Upper lobe of right lung (tissue), 1 donor: ENCODE measurements around the gene TOR4A. TPM values are rescaled to one million over a fixed set of nuclear protein-coding genes. Genes with fewer than 3 reads are reported as not detected.
"Not testable (repeated sequence)": the region's sequence is repeated elsewhere in the genome, so short reads cannot be mapped to it uniquely, and the experiment has no call there.

Experiments
- ATAC-seq: fragments of 200-7000 bp; cut with Tn5 transposase; one replicate; pipeline ENCODE4 v1.9.1; 2020; ENCODE audit warnings: mild to moderate bottlenecking, moderate library complexity
- DNase-seq: peaks from one replicate; pipeline ENCODE4 v3.0.0-alpha.2; 2020
- H3K27ac ChIP-seq: fragments of 200-600 bp; one replicate; pipeline ENCODE4 v1.8.0; 2022
- H3K27me3 ChIP-seq: fragments of 200-600 bp; one replicate; pipeline ENCODE4 v1.8.0; 2022; ENCODE audit warnings: mild to moderate bottlenecking
- H3K36me3 ChIP-seq: fragments of 200-600 bp; one replicate; pipeline ENCODE4 v1.8.0; 2022
- H3K4me1 ChIP-seq: fragments of 200-600 bp; one replicate; pipeline ENCODE4 v1.8.0; 2022
- H3K4me3 ChIP-seq: fragments of 200-600 bp; one replicate; pipeline ENCODE4 v1.8.0; 2022; ENCODE audit warnings: mild to moderate bottlenecking
- H3K9me3 ChIP-seq: fragments of 200-600 bp; one replicate; pipeline ENCODE4 v1.8.0; 2022
- CTCF ChIP-seq: fragments of 200-600 bp; IDR thresholded peaks from one replicate; pipeline ENCODE4 v1.8.0; 2022; ENCODE audit warnings: antibody characterized with exemption
- intact Hi-C: fragments of 100-400 bp; cut with DNase I; formaldehyde crosslinking; loops from one replicate; pipeline ENCODE4 v1.11.0; 2022
- total RNA-seq: library from RNA; stranded (reverse); fragmentation: NEBNext Ultra II Directional; extraction: Animal tissue kit (Norgen Biotek cat#: 25700); gene quantifications from one replicate; pipeline ENCODE4 v1.2.1, GENCODE V29; 2021
- donor health status: DM: no; HTN: yes; CAD: no; lungs with severe emphysema.

The TOR4A gene
- total RNA-seq, 1 donor from 2014 or later = 27.4 TPM

- DNase-seq = no peak
- H3K27me3 ChIP-seq = peaks cover 22% of the 10 kb centered on the region
- ATAC-seq = no peak
- TF ChIP-seq CTCF = no peak
- intact Hi-C loops = no loop called here
- H3K4me1 ChIP-seq = peaks cover 26% of the 10 kb centered on the region
- peaks cover under 1% of the 10 kb centered on the region for H3K36me3 ChIP-seq
- H3K4me3 ChIP-seq = no peak overlapping the region
- H3K9me3 ChIP-seq = no peaks in the 10 kb centered on the region
- H3K27ac ChIP-seq = no peak overlapping the region
Measured at GRCh38 chr9:137236936-137237421, 40.5 kb upstream of the TOR4A start.

- no peak for ATAC-seq
Measured at GRCh38 chr9:137237759-137238726, 39.5 kb upstream of the TOR4A start.

GRCh38 chr9:137239541-137240200 lies 37.9 kb upstream of the TOR4A start:
- Histone ChIP-seq H3K4me3 (peak overlapping the region; percentile 74), H3K36me3 (peaks cover 21% of the 10 kb centered on the region), H3K4me1 (peaks cover 50% of the 10 kb centered on the region), H3K27ac (peak overlapping the region; percentile 93)
- intact Hi-C loops, DNase-seq, H3K9me3 ChIP-seq, ATAC-seq, H3K27me3 ChIP-seq: not testable (repeated sequence)

More at GRCh38 chr9:137237759-137238726, 39.5 kb upstream of the TOR4A start:
- Histone ChIP-seq H3K4me1 (peaks cover 37% of the 10 kb centered on the region), H3K36me3 (peaks cover 12% of the 10 kb centered on the region), H3K27me3 (peaks cover 15% of the 10 kb centered on the region), H3K9me3 (no peaks in the 10 kb centered on the region), H3K27ac (no peak overlapping the region), H3K4me3 (no peak overlapping the region)
- TF ChIP-seq CTCF = no peak
- intact Hi-C loops = no loop called here
- no peak for DNase-seq

GRCh38 chr9:137240318-137240840 lies 37.1 kb upstream of the TOR4A start:
- peaks cover 21% of the 10 kb centered on the region for H3K36me3 ChIP-seq
- H3K27ac ChIP-seq = peak overlapping the region; percentile 93
- peak; percentile 67 for ATAC-seq
- H3K4me1 ChIP-seq = peaks cover 50% of the 10 kb centered on the region
- peaks cover 4% of the 10 kb centered on the region for H3K27me3 ChIP-seq
- no peaks in the 10 kb centered on the region for H3K9me3 ChIP-seq
- TF ChIP-seq CTCF = no peak
- DNase-seq = peak; percentile 93
- H3K4me3 ChIP-seq = peak overlapping the region; percentile 74
- intact Hi-C loops = no loop called here

- peaks cover under 1% of the 10 kb centered on the region for H3K27me3 ChIP-seq
- peaks cover 50% of the 10 kb centered on the region for H3K4me1 ChIP-seq
- peak within 1 kb of the TSS; percentile 93 for H3K27ac ChIP-seq
- DNase-seq (peak; percentile 99), ATAC-seq (peak; percentile 87)
- TF ChIP-seq CTCF = no peak
- peak within 1 kb of the TSS; percentile 92 for H3K4me3 ChIP-seq
- no peaks in the 10 kb centered on the region for H3K9me3 ChIP-seq
- intact Hi-C loops = no loop called here
- H3K36me3 ChIP-seq = peaks cover 21% of the 10 kb centered on the region
Measured at GRCh38 chr9:137240841-137241489, 36.6 kb upstream of the TOR4A start, which contains the start of gene TUBB4B. Gene TUBB4B, plus strand, starts transcription at chr9:137241287. Its CDS starts 74 bp downstream, at chr9:137241361.
